ENCODE results near the gene STAT3. TPM values are rescaled to one million over a fixed set of nuclear protein-coding genes. Genes with fewer than 3 reads are reported as not detected.

STAT3 gene
- total and polyA plus RNA-seq, 2 of the 13 experiments (the other 11 are each of a cell fraction or from before 2014, with no cell fraction given), result 61.8 to 62.4 TPM

DNA sequence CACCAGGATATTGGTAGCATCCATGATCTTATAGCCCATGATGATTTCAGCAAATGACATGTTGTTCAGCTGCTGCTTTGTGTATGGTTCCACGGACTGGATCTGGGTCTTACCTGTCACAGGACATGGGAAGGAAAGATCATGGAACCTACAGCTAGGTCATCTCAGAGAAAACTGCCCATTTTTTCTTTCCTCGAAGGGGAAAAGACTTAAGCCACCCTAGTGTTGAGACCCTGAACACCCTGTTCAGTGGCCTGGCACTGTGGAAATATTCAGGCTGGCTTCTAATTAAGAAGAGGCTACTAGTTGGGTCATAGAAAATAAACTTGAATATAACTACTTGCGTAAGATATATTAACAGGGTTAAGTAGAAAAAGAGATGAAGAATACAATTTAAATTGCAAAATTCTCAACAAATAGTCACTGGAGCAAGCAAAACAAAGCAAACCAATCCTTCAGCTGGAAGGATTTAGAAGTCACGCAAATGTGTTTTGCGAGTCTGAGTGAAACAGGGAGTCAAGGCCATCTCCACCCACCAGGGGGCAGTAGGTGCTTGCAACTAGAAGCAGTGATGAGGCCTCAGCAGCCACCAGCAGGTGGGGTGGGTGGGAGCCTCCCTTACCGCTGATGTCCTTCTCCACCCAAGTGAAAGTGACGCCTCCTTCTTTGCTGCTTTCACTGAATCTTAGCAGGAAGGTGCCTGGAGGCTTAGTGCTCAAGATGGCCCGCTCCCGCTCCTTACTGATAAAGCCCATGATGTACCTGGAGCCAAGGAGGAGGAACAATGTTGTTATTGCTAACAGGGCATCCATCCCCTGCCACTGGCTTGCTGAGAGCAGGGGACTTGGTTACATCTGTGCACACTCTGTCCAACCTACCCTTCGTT lies 65.6 kb downstream of the STAT3 start (continued):
- TF ChIP-seq MATR3 (CRISPR knock-in tag; IDR thresholded peaks at IDR 0.05) (no peak), CEBPG (CRISPR knock-in tag; IDR thresholded peaks at IDR 0.05) (peak; percentile 63), ZSCAN20 (CRISPR knock-in tag; IDR thresholded peaks at IDR 0.05; ENCODE audit: borderline replicate concordance) (no peak), BCL6 (CRISPR knock-in tag; IDR thresholded peaks at IDR 0.05) (0 out of 2 replicates have a peak, but pooled peaks have one; percentile 49), USF2 (IDR thresholded peaks at IDR 0.05; ENCODE audit: low read depth, low read length) (no peak), USF2 (CRISPR knock-in tag; IDR thresholded peaks at IDR 0.05; ENCODE audit: borderline replicate concordance) (no peak), PAX8 (CRISPR knock-in tag; IDR thresholded peaks at IDR 0.05; ENCODE audit: borderline replicate concordance) (no peak), ZNF121 (CRISPR knock-in tag; IDR thresholded peaks at IDR 0.05) (no peak), ZSCAN21 (CRISPR knock-in tag; IDR thresholded peaks at IDR 0.05; ENCODE audit: borderline replicate concordance) (peak; percentile 75; the same call in 1 of the 2 replicates), ZNF766 (CRISPR knock-in tag; IDR thresholded peaks at IDR 0.05; ENCODE audit: borderline replicate concordance) (no peak), ZNF484 (CRISPR knock-in tag; IDR thresholded peaks at IDR 0.05; ENCODE audit: borderline replicate concordance, low read depth) (no peak), SP2 (CRISPR knock-in tag; IDR thresholded peaks at IDR 0.05) (no peak), PAF1 (CRISPR knock-in tag; IDR thresholded peaks at IDR 0.05) (no peak), SOX6 (IDR thresholded peaks at IDR 0.05) (no peak), SOX6 (CRISPR knock-in tag; IDR thresholded peaks at IDR 0.05) (peak; percentile 40; the same call in 1 of the 2 replicates), ZNF24 (IDR thresholded peaks at IDR 0.05) (no peak; the same call in 1 of the 2 replicates), HNRNPK (IDR thresholded peaks at IDR 0.05; ENCODE audit: low read depth, low read length, poor library complexity, severe bottlenecking) (no peak), FOXM1 (CRISPR knock-in tag; IDR thresholded peaks at IDR 0.05) (no peak), ZNF782 (CRISPR knock-in tag; IDR thresholded peaks at IDR 0.05; ENCODE audit: borderline replicate concordance) (no peak), GABPB1 (CRISPR knock-in tag; IDR thresholded peaks at IDR 0.05) (peak; percentile 29; the same call in 1 of the 2 replicates), WIZ (CRISPR knock-in tag; IDR thresholded peaks at IDR 0.05) (no peak), TBX3 (IDR thresholded peaks at IDR 0.05; ENCODE audit: borderline replicate concordance) (no peak), HOXA9 (CRISPR knock-in tag; IDR thresholded peaks at IDR 0.05; ENCODE audit: borderline replicate concordance) (no peak), ZNF614 (CRISPR knock-in tag; IDR thresholded peaks at IDR 0.05; ENCODE audit: borderline replicate concordance) (peak; percentile 91; the same call in 1 of the 2 replicates)
- TF ChIP-seq, protein P1, sequence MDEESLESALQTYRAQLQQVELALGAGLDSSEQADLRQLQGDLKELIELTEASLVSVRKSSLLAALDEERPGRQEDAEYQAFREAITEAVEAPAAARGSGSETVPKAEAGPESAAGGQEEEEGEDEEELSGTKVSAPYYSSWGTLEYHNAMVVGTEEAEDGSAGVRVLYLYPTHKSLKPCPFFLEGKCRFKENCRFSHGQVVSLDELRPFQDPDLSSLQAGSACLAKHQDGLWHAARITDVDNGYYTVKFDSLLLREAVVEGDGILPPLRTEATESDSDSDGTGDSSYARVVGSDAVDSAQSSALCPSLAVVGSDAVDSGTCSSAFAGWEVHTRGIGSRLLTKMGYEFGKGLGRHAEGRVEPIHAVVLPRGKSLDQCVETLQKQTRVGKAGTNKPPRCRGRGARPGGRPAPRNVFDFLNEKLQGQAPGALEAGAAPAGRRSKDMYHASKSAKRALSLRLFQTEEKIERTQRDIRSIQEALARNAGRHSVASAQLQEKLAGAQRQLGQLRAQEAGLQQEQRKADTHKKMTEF (CRISPR knock-in tag; IDR thresholded peaks at IDR 0.05), result peak; percentile 61
- TF ChIP-seq, protein P2, sequence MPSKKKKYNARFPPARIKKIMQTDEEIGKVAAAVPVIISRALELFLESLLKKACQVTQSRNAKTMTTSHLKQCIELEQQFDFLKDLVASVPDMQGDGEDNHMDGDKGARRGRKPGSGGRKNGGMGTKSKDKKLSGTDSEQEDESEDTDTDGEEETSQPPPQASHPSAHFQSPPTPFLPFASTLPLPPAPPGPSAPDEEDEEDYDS (CRISPR knock-in tag; IDR thresholded peaks at IDR 0.05), result peak; percentile 34; the same call in 1 of the 2 replicates
